Activated naive CD4-positive, alpha-beta T cell treated with anti-CD3 and anti-CD28 coated beads, Interleukin-2, amount 10 ng/mL, durations not matched to agents 7 days and 5 days (primary cell): ENCODE measurements around the gene ADARB2.

Experiments used
- CTCF ChIA-PET: fragments of 350-600 bp; sonication (Branson Sonifier 250); formaldehyde crosslinking; loops from one replicate; lab custom pipeline; 2021; ENCODE audit warnings: antibody characterized with exemption; lab: Charles Lee
- DNase-seq: peaks from one replicate; pipeline ENCODE4 v3.0.0-alpha.2; 2020
- H3K27ac Mint-ChIP-seq: one replicate; pipeline ENCODE4 v1.8.0; 2021; ENCODE audit warnings: mild to moderate bottlenecking, moderate library complexity, mixed read lengths
- H3K27me3 Mint-ChIP-seq: one replicate; pipeline ENCODE4 v1.8.0; 2021; ENCODE audit warnings: mild to moderate bottlenecking, mixed read lengths
- H3K36me3 Mint-ChIP-seq: one replicate; pipeline ENCODE4 v1.8.0; 2021; ENCODE audit warnings: mixed read lengths
- H3K4me1 Mint-ChIP-seq: one replicate; pipeline ENCODE4 v1.8.0; 2021; ENCODE audit warnings: mixed read lengths
- H3K4me3 Mint-ChIP-seq: one replicate; pipeline ENCODE4 v1.8.0; 2021; ENCODE audit warnings: mild to moderate bottlenecking, moderate library complexity, mixed read lengths
- H3K9me3 Mint-ChIP-seq: one replicate; pipeline ENCODE4 v1.8.0; 2021; ENCODE audit warnings: mixed read lengths

Gene ADARB2

GRCh38 chr10:1724921-1725488, 12.3 kb downstream of the ADARB2 start:
- Mint-ChIP-seq H3K9me3 (no peaks in the 10 kb centered on the region), H3K27ac (no peak overlapping the region), H3K36me3 (no peaks in the 10 kb centered on the region), H3K27me3 (peaks cover 3% of the 10 kb centered on the region), H3K4me3 (no peak overlapping the region), H3K4me1 (no peaks in the 10 kb centered on the region)
- CTCF ChIA-PET: no interaction called here
- DNase-seq: no peak

- Mint-ChIP-seq H3K4me3 (no peak overlapping the region), H3K27ac (no peak overlapping the region), H3K27me3 (peaks cover 22% of the 10 kb centered on the region), H3K9me3 (no peaks in the 10 kb centered on the region), H3K4me1 (no peaks in the 10 kb centered on the region), H3K36me3 (no peaks in the 10 kb centered on the region)
- CTCF ChIA-PET: no interaction called here
- no peak for DNase-seq
These were observed 20.5 kb downstream of the ADARB2 start for GRCh38 chr10:1716839-1717238.

- Mint-ChIP-seq H3K36me3 (no peaks in the 10 kb centered on the region), H3K4me1 (no peaks in the 10 kb centered on the region), H3K27me3 (peaks cover 27% of the 10 kb centered on the region), H3K27ac (no peak overlapping the region), H3K4me3 (no peak overlapping the region), H3K9me3 (no peaks in the 10 kb centered on the region)
- DNase-seq: no peak
- CTCF ChIA-PET: no interaction called here
These were observed 21.5 kb downstream of the ADARB2 start for GRCh38 chr10:1715821-1716220.

GRCh38 chr10:1712944-1713671, 24.2 kb downstream of the ADARB2 start:
- Mint-ChIP-seq H3K27ac (no peak overlapping the region), H3K9me3 (peaks cover 3% of the 10 kb centered on the region), H3K4me3 (no peak overlapping the region), H3K36me3 (no peaks in the 10 kb centered on the region), H3K27me3 (peaks cover 37% of the 10 kb centered on the region), H3K4me1 (no peaks in the 10 kb centered on the region)
- DNase-seq: no peak
- CTCF ChIA-PET: no interaction called here

- H3K4me1 Mint-ChIP-seq: no peaks in the 10 kb centered on the region
These were observed 25.0 kb downstream of the ADARB2 start for GRCh38 chr10:1712314-1712713.

GRCh38 chr10:1709161-1709560, 28.2 kb downstream of the ADARB2 start:
- DNase-seq: no peak
- Mint-ChIP-seq H3K27ac (no peak overlapping the region), H3K27me3 (peaks cover 40% of the 10 kb centered on the region), H3K36me3 (no peaks in the 10 kb centered on the region), H3K9me3 (peaks cover 26% of the 10 kb centered on the region), H3K4me3 (no peak overlapping the region), H3K4me1 (peaks cover 4% of the 10 kb centered on the region)
- CTCF ChIA-PET: no interaction called here

More at GRCh38 chr10:1712314-1712713, 25.0 kb downstream of the ADARB2 start:
- CTCF ChIA-PET: no interaction called here
- no peaks in the 10 kb centered on the region for H3K36me3 Mint-ChIP-seq
- no peak overlapping the region for H3K27ac Mint-ChIP-seq
- H3K4me3 Mint-ChIP-seq: no peak overlapping the region
- H3K27me3 Mint-ChIP-seq: peaks cover 40% of the 10 kb centered on the region
- peaks cover 10% of the 10 kb centered on the region for H3K9me3 Mint-ChIP-seq
- DNase-seq: no peak

- Mint-ChIP-seq H3K4me3 (no peak overlapping the region), H3K36me3 (no peaks in the 10 kb centered on the region), H3K4me1 (peaks cover 4% of the 10 kb centered on the region), H3K9me3 (peaks cover 26% of the 10 kb centered on the region), H3K27me3 (peaks cover 37% of the 10 kb centered on the region), H3K27ac (no peak overlapping the region)
- CTCF ChIA-PET: no interaction called here
- no peak for DNase-seq
These were observed 28.6 kb downstream of the ADARB2 start for GRCh38 chr10:1708746-1709145.

GRCh38 chr10:1706711-1707110, 30.6 kb downstream of the ADARB2 start:
- Mint-ChIP-seq H3K27ac (peak overlapping the region; percentile 16), H3K27me3 (peaks cover 40% of the 10 kb centered on the region), H3K4me3 (no peak overlapping the region), H3K36me3 (no peaks in the 10 kb centered on the region), H3K9me3 (peaks cover 41% of the 10 kb centered on the region), H3K4me1 (peaks cover 4% of the 10 kb centered on the region)
- DNase-seq: no peak
- CTCF ChIA-PET: no interaction called here

- no peak for DNase-seq
- H3K9me3 Mint-ChIP-seq: peaks cover 41% of the 10 kb centered on the region
- CTCF ChIA-PET: no interaction called here
- H3K36me3 Mint-ChIP-seq: no peaks in the 10 kb centered on the region
- peaks cover 39% of the 10 kb centered on the region for H3K27me3 Mint-ChIP-seq
- no peak overlapping the region for H3K4me3 Mint-ChIP-seq
- H3K4me1 Mint-ChIP-seq: peaks cover 4% of the 10 kb centered on the region
- H3K27ac Mint-ChIP-seq: no peak overlapping the region
These were observed 31.1 kb downstream of the ADARB2 start for GRCh38 chr10:1706256-1706655.

- Mint-ChIP-seq H3K36me3 (no peaks in the 10 kb centered on the region), H3K27me3 (peaks cover 7% of the 10 kb centered on the region), H3K27ac (no peak overlapping the region), H3K4me3 (no peak overlapping the region), H3K4me1 (no peaks in the 10 kb centered on the region), H3K9me3 (peaks cover 24% of the 10 kb centered on the region)
- no peak for DNase-seq
- CTCF ChIA-PET: no interaction called here
These were observed 39.1 kb downstream of the ADARB2 start for GRCh38 chr10:1698185-1698584.

GRCh38 chr10:1696106-1696505, 41.2 kb downstream of the ADARB2 start:
- Mint-ChIP-seq H3K4me1 (no peaks in the 10 kb centered on the region), H3K36me3 (no peaks in the 10 kb centered on the region), H3K27me3 (peaks cover 4% of the 10 kb centered on the region), H3K9me3 (peaks cover 11% of the 10 kb centered on the region), H3K27ac (no peak overlapping the region), H3K4me3 (no peak overlapping the region)
- DNase-seq: no peak
- CTCF ChIA-PET: no interaction called here

GRCh38 chr10:1690086-1690485, 47.2 kb downstream of the ADARB2 start:
- no peaks in the 10 kb centered on the region for H3K4me1 Mint-ChIP-seq
- CTCF ChIA-PET: interaction anchor here (1.1 kb wide), 1 partner anchor 49 kb away, joined by 3 read pairs; no protein-coding TSS in a partner anchor
- no peak overlapping the region for H3K27ac Mint-ChIP-seq
- H3K4me3 Mint-ChIP-seq: no peak overlapping the region
- no peak for DNase-seq
- peaks cover 15% of the 10 kb centered on the region for H3K27me3 Mint-ChIP-seq
- H3K36me3 Mint-ChIP-seq: no peaks in the 10 kb centered on the region
- H3K9me3 Mint-ChIP-seq: peaks cover under 1% of the 10 kb centered on the region

- CTCF ChIA-PET: no interaction called here
- Mint-ChIP-seq H3K27ac (no peak overlapping the region), H3K9me3 (no peaks in the 10 kb centered on the region), H3K36me3 (no peaks in the 10 kb centered on the region), H3K4me1 (no peaks in the 10 kb centered on the region), H3K27me3 (peaks cover 18% of the 10 kb centered on the region), H3K4me3 (no peak overlapping the region)
- no peak for DNase-seq
These were observed 48.8 kb downstream of the ADARB2 start for GRCh38 chr10:1688531-1688930.

GRCh38 chr10:1687623-1688150, 49.6 kb downstream of the ADARB2 start:
- no peak for DNase-seq
- no peak overlapping the region for H3K4me3 Mint-ChIP-seq
- peaks cover 18% of the 10 kb centered on the region for H3K27me3 Mint-ChIP-seq
- no peak overlapping the region for H3K27ac Mint-ChIP-seq
- H3K4me1 Mint-ChIP-seq: no peaks in the 10 kb centered on the region
- CTCF ChIA-PET: no interaction called here
- no peaks in the 10 kb centered on the region for H3K36me3 Mint-ChIP-seq
- no peaks in the 10 kb centered on the region for H3K9me3 Mint-ChIP-seq

- CTCF ChIA-PET: no interaction called here
- H3K27me3 Mint-ChIP-seq: peaks cover 16% of the 10 kb centered on the region
- no peak overlapping the region for H3K4me3 Mint-ChIP-seq
- no peak for DNase-seq
- no peaks in the 10 kb centered on the region for H3K36me3 Mint-ChIP-seq
- H3K27ac Mint-ChIP-seq: no peak overlapping the region
- H3K9me3 Mint-ChIP-seq: no peaks in the 10 kb centered on the region
- H3K4me1 Mint-ChIP-seq: no peaks in the 10 kb centered on the region
These were observed 50.1 kb downstream of the ADARB2 start for GRCh38 chr10:1687190-1687589.
